ENCODE measurements around the gene SH3TC1.

SH3TC1 gene

GRCh38 chr4:8280876-8281440 is 81.9 kb downstream of the SH3TC1 start:
- TF ChIP-seq CTCF (IDR thresholded peaks at IDR 0.05): no peak
- Histone ChIP-seq H3K9ac (no peak overlapping the region), H3K36me3 (ENCODE audit: control insufficient read depth, insufficient read depth, low read length) (no peaks in the 10 kb centered on the region), H3K9me3 (ENCODE audit: control insufficient read depth, low read length) (no peaks in the 10 kb centered on the region), H2AFZ (no peak overlapping the region), H3K4me2 (ENCODE audit: low read length) (no peak overlapping the region), H3K79me2 (no peaks in the 10 kb centered on the region), H3K27me3 (ENCODE audit: control insufficient read depth, insufficient read depth, low read length) (no peaks in the 10 kb centered on the region), H3K4me3 (ENCODE audit: low read depth, low read length) (no peak overlapping the region), H3K4me1 (no peaks in the 10 kb centered on the region), H3K27ac (no peak overlapping the region)

- Histone ChIP-seq H3K79me2 (no peaks in the 10 kb centered on the region), H3K4me1 (no peaks in the 10 kb centered on the region), H3K9me3 (ENCODE audit: control insufficient read depth, low read length) (no peaks in the 10 kb centered on the region), H3K27me3 (ENCODE audit: control insufficient read depth, insufficient read depth, low read length) (no peaks in the 10 kb centered on the region), H3K27ac (no peak overlapping the region), H3K36me3 (ENCODE audit: control insufficient read depth, insufficient read depth, low read length) (no peaks in the 10 kb centered on the region), H3K4me3 (ENCODE audit: low read depth, low read length) (no peak overlapping the region), H3K9ac (no peak overlapping the region), H2AFZ (no peak overlapping the region), H3K4me2 (ENCODE audit: low read length) (no peak overlapping the region)
- TF ChIP-seq CTCF (IDR thresholded peaks at IDR 0.05): no peak
Measured at GRCh38 chr4:8281519-8282133, 82.5 kb downstream of the SH3TC1 start.

- Histone ChIP-seq H3K27ac (no peak overlapping the region), H2AFZ (no peak overlapping the region), H3K36me3 (ENCODE audit: control insufficient read depth, insufficient read depth, low read length) (no peaks in the 10 kb centered on the region), H3K9me3 (ENCODE audit: control insufficient read depth, low read length) (no peaks in the 10 kb centered on the region), H3K4me3 (ENCODE audit: low read depth, low read length) (no peak overlapping the region), H3K4me2 (ENCODE audit: low read length) (no peak overlapping the region), H3K79me2 (no peaks in the 10 kb centered on the region), H3K27me3 (ENCODE audit: control insufficient read depth, insufficient read depth, low read length) (no peaks in the 10 kb centered on the region), H3K9ac (no peak overlapping the region), H3K4me1 (no peaks in the 10 kb centered on the region)
- no peak for TF ChIP-seq CTCF (IDR thresholded peaks at IDR 0.05)
Measured at GRCh38 chr4:8282134-8282641, 83.1 kb downstream of the SH3TC1 start.

GRCh38 chr4:8282742-8283141 is 83.7 kb downstream of the SH3TC1 start:
- Histone ChIP-seq H3K9ac (no peak overlapping the region), H3K79me2 (no peaks in the 10 kb centered on the region), H3K36me3 (ENCODE audit: control insufficient read depth, insufficient read depth, low read length) (no peaks in the 10 kb centered on the region), H3K9me3 (ENCODE audit: control insufficient read depth, low read length) (no peaks in the 10 kb centered on the region), H2AFZ (no peak overlapping the region), H3K4me1 (no peaks in the 10 kb centered on the region), H3K27ac (no peak overlapping the region), H3K4me2 (ENCODE audit: low read length) (no peak overlapping the region), H3K4me3 (ENCODE audit: low read depth, low read length) (no peak overlapping the region), H3K27me3 (ENCODE audit: control insufficient read depth, insufficient read depth, low read length) (no peaks in the 10 kb centered on the region)
- TF ChIP-seq CTCF (IDR thresholded peaks at IDR 0.05): no peak

GRCh38 chr4:8283161-8283560 is 84.1 kb downstream of the SH3TC1 start:
- no peaks in the 10 kb centered on the region for H3K36me3 ChIP-seq (ENCODE audit: control insufficient read depth, insufficient read depth, low read length)
- no peak overlapping the region for H3K9ac ChIP-seq
- H3K4me3 ChIP-seq (ENCODE audit: low read depth, low read length): no peak overlapping the region
- no peak overlapping the region for H2AFZ ChIP-seq
- no peaks in the 10 kb centered on the region for H3K79me2 ChIP-seq
- H3K27ac ChIP-seq: no peak overlapping the region
- H3K4me1 ChIP-seq: no peaks in the 10 kb centered on the region
- no peak for TF ChIP-seq CTCF (IDR thresholded peaks at IDR 0.05)
- no peaks in the 10 kb centered on the region for H3K9me3 ChIP-seq (ENCODE audit: control insufficient read depth, low read length)
- H3K4me2 ChIP-seq (ENCODE audit: low read length): no peak overlapping the region
- H3K27me3 ChIP-seq (ENCODE audit: control insufficient read depth, insufficient read depth, low read length): no peaks in the 10 kb centered on the region
